ENCODE data around the gene SHOX.

DNA sequence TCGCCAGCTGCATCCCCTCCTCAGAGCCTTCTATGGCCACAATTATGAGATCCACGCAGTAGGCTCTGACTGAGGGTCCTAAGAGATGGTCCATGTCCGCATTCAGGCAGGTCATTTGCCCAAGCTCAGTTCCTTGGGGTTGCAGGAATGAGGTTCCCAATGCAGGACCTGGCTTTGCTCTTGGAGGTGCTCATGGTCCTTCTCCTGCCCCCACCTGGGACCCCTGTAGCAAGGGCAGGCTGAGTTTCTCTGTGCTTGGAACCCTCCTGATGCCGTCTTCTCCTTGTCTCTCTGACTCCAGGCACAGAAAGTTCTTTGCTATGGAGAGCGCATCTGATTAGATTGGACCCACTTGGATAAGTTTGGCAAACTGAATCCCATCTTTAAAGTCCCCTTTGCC lies 16.5 kb upstream of the SHOX start:
- TF ChIP-seq, protein P1, sequence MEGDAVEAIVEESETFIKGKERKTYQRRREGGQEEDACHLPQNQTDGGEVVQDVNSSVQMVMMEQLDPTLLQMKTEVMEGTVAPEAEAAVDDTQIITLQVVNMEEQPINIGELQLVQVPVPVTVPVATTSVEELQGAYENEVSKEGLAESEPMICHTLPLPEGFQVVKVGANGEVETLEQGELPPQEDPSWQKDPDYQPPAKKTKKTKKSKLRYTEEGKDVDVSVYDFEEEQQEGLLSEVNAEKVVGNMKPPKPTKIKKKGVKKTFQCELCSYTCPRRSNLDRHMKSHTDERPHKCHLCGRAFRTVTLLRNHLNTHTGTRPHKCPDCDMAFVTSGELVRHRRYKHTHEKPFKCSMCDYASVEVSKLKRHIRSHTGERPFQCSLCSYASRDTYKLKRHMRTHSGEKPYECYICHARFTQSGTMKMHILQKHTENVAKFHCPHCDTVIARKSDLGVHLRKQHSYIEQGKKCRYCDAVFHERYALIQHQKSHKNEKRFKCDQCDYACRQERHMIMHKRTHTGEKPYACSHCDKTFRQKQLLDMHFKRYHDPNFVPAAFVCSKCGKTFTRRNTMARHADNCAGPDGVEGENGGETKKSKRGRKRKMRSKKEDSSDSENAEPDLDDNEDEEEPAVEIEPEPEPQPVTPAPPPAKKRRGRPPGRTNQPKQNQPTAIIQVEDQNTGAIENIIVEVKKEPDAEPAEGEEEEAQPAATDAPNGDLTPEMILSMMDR (IDR thresholded peaks at IDR 0.05): no peak
- no peak for TF ChIP-seq POLR2A (IDR thresholded peaks at IDR 0.05)

Data from body of pancreas (tissue), 4 donors.